HFFc6 (cell line): ENCODE results near the gene IRS2. TPM values are rescaled to one million over a fixed set of nuclear protein-coding genes. Genes with fewer than 3 reads are reported as not detected.
A peak's percentile ranks its signal among the peaks of the same experiment; 100 is the strongest.

Source experiments
- DNase-seq: peaks from one replicate; pipeline ENCODE4 v3.0.0-alpha.2; 2018
- H3K27ac Mint-ChIP-seq: 2 replicates; pipeline ENCODE4 v1.8.0; 2020; ENCODE audit warnings: mild to moderate bottlenecking, mixed read lengths
- H3K27me3 Mint-ChIP-seq: 2 replicates; pipeline ENCODE4 v1.8.0; 2021; ENCODE audit warnings: mild to moderate bottlenecking, moderate library complexity, mixed read lengths; ENCODE audit not compliant: insufficient read depth
- H3K36me3 Mint-ChIP-seq: 2 replicates; pipeline ENCODE4 v1.8.0; 2021; ENCODE audit warnings: low read depth, mixed read lengths
- H3K4me1 Mint-ChIP-seq: 2 replicates; pipeline ENCODE4 v1.8.0; 2020; ENCODE audit warnings: low read depth, mixed read lengths
- H3K4me3 Mint-ChIP-seq: 2 replicates; pipeline ENCODE4 v1.8.0; 2020; ENCODE audit warnings: mild to moderate bottlenecking, moderate library complexity, mixed read lengths
- H3K9me3 Mint-ChIP-seq: 2 replicates; pipeline ENCODE4 v1.8.0; 2020; ENCODE audit warnings: mild to moderate bottlenecking, mixed read lengths
- total RNA-seq, 6 experiments: library from RNA; stranded (reverse); fragmentation: NEBNext Ultra II Directional; extraction: Animal tissue kit (Norgen Biotek cat#: 25700); gene quantifications; 2 replicates in 1 of 6; 3 replicates in 5 of 6; pipeline ENCODE4 v1.2.3, GENCODE V29; 2021
- TF ChIP-seq, protein P1 (sequence below): fragments of 200-600 bp; sonication (generic); IDR thresholded peaks from 2 replicates; pipeline ENCODE4 v1.5.0; 2021; ENCODE audit warnings: antibody characterized with exemption, mild to moderate bottlenecking

IRS2 gene
- total RNA-seq, 6 experiments from 2014 or later, result 5.2 to 11.1 (median 5.5) TPM

DNA sequence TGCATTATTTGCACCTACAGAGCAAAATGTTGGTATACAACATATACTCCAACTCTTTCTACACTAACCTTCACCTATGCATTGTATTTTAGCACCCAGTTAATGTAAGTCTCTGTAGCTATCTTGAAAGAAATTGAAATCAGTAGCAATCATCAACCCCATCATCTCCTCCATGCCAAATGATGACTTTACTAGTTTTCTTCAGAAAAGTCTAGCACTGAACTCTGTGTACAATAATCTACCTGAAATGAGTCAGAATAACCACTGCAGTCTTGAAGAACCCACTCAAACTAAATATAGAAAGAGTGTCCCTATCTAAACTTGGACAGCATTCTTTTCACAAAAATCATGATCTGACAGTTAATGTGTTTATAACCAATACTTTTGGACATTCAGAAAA, 9.8 kb downstream of the IRS2 start:
- TF ChIP-seq, protein P1, sequence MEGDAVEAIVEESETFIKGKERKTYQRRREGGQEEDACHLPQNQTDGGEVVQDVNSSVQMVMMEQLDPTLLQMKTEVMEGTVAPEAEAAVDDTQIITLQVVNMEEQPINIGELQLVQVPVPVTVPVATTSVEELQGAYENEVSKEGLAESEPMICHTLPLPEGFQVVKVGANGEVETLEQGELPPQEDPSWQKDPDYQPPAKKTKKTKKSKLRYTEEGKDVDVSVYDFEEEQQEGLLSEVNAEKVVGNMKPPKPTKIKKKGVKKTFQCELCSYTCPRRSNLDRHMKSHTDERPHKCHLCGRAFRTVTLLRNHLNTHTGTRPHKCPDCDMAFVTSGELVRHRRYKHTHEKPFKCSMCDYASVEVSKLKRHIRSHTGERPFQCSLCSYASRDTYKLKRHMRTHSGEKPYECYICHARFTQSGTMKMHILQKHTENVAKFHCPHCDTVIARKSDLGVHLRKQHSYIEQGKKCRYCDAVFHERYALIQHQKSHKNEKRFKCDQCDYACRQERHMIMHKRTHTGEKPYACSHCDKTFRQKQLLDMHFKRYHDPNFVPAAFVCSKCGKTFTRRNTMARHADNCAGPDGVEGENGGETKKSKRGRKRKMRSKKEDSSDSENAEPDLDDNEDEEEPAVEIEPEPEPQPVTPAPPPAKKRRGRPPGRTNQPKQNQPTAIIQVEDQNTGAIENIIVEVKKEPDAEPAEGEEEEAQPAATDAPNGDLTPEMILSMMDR, result no peak
- Mint-ChIP-seq H3K9me3 (no peaks in the 10 kb centered on the region), H3K36me3 (peaks cover 11% of the 10 kb centered on the region), H3K4me3 (peak overlapping the region; percentile 18), H3K27me3 (no peaks in the 10 kb centered on the region; the same call in 1 of the 2 replicates), H3K27ac (peak overlapping the region; percentile 10; the same call in 1 of the 2 replicates), H3K4me1 (peaks cover 76% of the 10 kb centered on the region)
- no peak for DNase-seq

DNA sequence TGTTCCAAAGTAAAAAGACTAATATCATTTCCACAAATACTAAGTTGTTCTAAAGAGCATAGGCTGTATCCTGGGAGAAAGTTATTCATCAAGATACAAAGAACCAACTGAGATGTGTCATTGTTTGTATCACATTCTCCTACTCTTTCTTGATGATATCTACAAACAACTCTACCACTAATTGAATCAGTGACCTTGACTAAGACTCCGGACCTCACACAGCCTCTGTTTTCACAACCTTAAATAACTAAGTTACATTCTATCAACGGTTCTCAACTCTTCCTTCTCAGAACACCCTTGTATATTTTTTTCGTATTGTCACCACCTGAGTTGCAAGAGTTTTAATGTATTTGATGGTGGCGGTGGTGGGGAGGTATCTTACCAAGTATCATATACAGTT, 12.6 kb downstream of the IRS2 start:
- peaks cover 48% of the 10 kb centered on the region for H3K4me1 Mint-ChIP-seq
- TF ChIP-seq, protein P1, result no peak
- no peaks in the 10 kb centered on the region for H3K9me3 Mint-ChIP-seq
- DNase-seq, result no peak
- no peak overlapping the region for H3K4me3 Mint-ChIP-seq
- peaks cover 23% of the 10 kb centered on the region for H3K36me3 Mint-ChIP-seq
- no peak overlapping the region for H3K27ac Mint-ChIP-seq
- no peaks in the 10 kb centered on the region; the same call in 1 of the 2 replicates for H3K27me3 Mint-ChIP-seq

DNA sequence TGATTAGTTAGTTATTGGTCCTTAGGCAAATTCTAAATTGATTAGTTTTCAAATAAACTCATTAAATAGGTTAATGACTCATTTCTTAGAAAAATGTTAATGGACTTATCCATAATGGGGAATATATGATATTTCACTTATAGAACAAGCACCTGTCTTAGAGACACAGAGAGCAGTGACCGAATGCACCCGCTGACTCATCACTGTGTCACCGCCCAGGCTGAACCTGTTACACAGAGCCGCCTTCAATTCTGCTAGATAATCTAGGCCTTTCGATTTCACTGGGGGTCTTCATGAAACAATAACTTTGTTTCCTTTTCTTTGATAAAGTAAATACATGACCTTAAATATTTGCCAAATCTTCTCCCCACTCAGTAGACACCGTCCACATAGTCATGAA, 13.1 kb downstream of the IRS2 start:
- no peak overlapping the region for H3K4me3 Mint-ChIP-seq
- H3K27ac Mint-ChIP-seq, result no peak overlapping the region
- H3K27me3 Mint-ChIP-seq, result no peaks in the 10 kb centered on the region; the same call in 1 of the 2 replicates
- H3K9me3 Mint-ChIP-seq, result no peaks in the 10 kb centered on the region
- H3K36me3 Mint-ChIP-seq, result peaks cover 23% of the 10 kb centered on the region
- TF ChIP-seq, protein P1, result no peak
- no peak for DNase-seq
- peaks cover 43% of the 10 kb centered on the region for H3K4me1 Mint-ChIP-seq

DNA sequence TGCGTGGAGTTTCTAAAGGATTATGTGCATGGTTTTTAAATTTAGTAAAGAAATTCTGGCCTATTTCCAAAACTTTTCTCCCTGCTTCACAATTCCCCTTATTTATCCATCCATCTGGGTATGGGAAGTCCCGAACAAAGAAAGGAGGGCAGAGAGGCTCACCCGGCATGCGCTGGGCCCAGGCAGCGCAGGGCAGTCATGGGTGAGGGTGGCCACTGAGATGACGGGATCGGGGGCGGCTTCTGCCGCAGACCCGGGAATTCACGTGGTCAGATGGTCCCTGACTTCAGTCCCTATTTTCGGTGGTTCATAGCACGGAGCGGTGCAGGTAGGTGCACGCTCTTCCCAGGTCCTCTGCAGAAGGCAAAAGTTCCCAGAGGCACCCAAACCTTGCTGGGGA, 14.5 kb downstream of the IRS2 start:
- Mint-ChIP-seq H3K27me3 (no peaks in the 10 kb centered on the region; the same call in 1 of the 2 replicates), H3K9me3 (no peaks in the 10 kb centered on the region), H3K4me3 (no peak overlapping the region), H3K4me1 (peaks cover 30% of the 10 kb centered on the region), H3K36me3 (peaks cover 23% of the 10 kb centered on the region), H3K27ac (no peak overlapping the region)
- no peak for DNase-seq
- TF ChIP-seq, protein P1, result no peak

DNA sequence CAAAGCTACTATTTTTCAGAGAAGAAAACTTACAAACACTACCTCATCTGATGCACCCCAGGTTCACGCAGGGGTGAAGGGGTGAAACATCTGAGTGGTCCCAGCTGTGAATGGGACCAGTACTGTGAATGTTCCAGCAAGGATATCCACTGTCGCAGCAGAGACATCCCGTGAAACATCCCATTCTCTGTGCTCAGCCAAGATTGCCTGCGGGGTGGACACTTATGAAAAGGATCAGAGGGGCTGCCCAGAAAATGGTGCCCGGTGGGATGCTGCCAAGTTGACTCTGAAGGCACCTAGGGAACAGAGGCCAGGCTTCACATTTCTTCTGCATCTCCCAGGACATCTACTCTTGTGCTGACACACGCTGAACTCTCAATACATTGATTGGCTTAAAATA, 15.9 kb downstream of the IRS2 start:
- no peak for DNase-seq
- Mint-ChIP-seq H3K9me3 (no peaks in the 10 kb centered on the region), H3K27ac (no peak overlapping the region), H3K27me3 (no peaks in the 10 kb centered on the region; the same call in none of the 2 replicates), H3K36me3 (peaks cover 23% of the 10 kb centered on the region), H3K4me1 (peaks cover 16% of the 10 kb centered on the region), H3K4me3 (no peak overlapping the region)
- TF ChIP-seq, protein P1, result no peak

DNA sequence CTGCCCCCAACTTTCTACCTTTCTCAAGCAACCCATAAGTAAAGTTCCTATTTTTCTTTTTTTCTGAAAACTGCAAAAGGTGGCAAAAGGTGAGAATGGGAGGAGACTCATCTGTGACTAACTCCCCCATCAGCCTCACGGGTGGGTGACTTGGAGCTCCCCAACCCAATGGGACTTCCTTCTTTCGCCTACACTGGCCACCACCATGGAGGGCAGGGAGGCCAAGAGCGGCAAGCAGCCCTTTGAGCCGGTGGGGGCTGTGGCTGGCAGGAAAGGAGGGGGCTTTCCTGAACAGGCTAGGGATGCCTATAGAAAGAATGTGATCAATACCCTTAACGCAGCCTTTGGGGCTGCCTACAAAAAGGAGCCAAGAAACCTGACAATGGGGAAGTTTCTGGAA, 16.5 kb downstream of the IRS2 start:
- peaks cover 23% of the 10 kb centered on the region for H3K36me3 Mint-ChIP-seq
- H3K27me3 Mint-ChIP-seq, result no peaks in the 10 kb centered on the region; the same call in none of the 2 replicates
- no peak overlapping the region for H3K4me3 Mint-ChIP-seq
- peaks cover 17% of the 10 kb centered on the region for H3K4me1 Mint-ChIP-seq
- H3K27ac Mint-ChIP-seq, result no peak overlapping the region
- no peak for DNase-seq
- TF ChIP-seq, protein P1, result no peak
- H3K9me3 Mint-ChIP-seq, result no peaks in the 10 kb centered on the region
